Kidney epithelial cell (primary cell): ENCODE measurements around the gene D2HGDH. TPM values are rescaled to one million over a fixed set of nuclear protein-coding genes. Genes with fewer than 3 reads are reported as not detected.

Experiments used
- DNase-seq: peaks from one replicate; pipeline ENCODE4 v3.0.0-alpha.2; 2010; ENCODE audit warnings: low read depth
- H3K27me3 ChIP-seq: 2 replicates; pipeline ENCODE4 v1.6.0; 2011; ENCODE audit warnings: low read length; ENCODE audit not compliant: control insufficient read depth, insufficient read depth
- H3K36me3 ChIP-seq: 2 replicates; pipeline ENCODE4 v1.5.1; 2011; ENCODE audit warnings: low read length; ENCODE audit not compliant: control insufficient read depth, insufficient read depth
- H3K4me3 ChIP-seq: 2 replicates; pipeline ENCODE4 v1.5.1; 2011; ENCODE audit warnings: low read depth, mild to moderate bottlenecking, control low read depth, low read length
- total RNA-seq: library from RNA; depleted of rRNA; stranded (reverse); fragments of >200 nt; gene quantifications from 2 replicates; pipeline ENCODE4 v1.2.3, GENCODE V29; 2015
- TF ChIP-seq, protein P1 (sequence below): IDR thresholded peaks from 2 replicates; pipeline ENCODE4 v1.5.1; 2011; ENCODE audit warnings: mild to moderate bottlenecking, moderate library complexity, low read length, control low read depth, inconsistent platforms; ENCODE audit not compliant: insufficient read depth, poor library complexity, severe bottlenecking

The D2HGDH gene
- total RNA-seq, 1 donor from 2014 or later: 16.5 TPM

DNA sequence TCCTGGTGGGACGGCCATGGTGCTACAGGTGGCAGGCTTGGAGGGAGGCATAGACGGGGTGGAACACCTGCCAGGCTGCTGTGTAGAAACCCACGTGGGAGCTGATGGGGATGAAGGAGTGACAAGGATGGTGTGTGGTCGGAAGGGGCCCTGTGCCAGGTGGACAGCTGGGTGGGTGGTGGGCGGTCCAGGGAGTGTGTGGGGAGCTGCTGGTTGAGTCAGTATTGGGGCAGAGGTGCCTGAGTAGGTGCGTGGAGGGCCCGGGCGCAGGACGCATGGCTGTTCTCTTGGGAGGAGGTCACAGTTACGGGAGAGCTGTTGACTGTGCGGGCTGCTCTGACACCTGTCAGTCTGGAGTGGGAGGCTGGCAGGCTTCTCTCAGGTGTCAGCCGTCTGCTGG, 12.6 kb upstream of the D2HGDH start:
- Histone ChIP-seq H3K36me3 (peaks cover 1% of the 10 kb centered on the region), H3K4me3 (no peak overlapping the region), H3K27me3 (no peaks in the 10 kb centered on the region)
- DNase-seq: no peak
- TF ChIP-seq, protein P1, sequence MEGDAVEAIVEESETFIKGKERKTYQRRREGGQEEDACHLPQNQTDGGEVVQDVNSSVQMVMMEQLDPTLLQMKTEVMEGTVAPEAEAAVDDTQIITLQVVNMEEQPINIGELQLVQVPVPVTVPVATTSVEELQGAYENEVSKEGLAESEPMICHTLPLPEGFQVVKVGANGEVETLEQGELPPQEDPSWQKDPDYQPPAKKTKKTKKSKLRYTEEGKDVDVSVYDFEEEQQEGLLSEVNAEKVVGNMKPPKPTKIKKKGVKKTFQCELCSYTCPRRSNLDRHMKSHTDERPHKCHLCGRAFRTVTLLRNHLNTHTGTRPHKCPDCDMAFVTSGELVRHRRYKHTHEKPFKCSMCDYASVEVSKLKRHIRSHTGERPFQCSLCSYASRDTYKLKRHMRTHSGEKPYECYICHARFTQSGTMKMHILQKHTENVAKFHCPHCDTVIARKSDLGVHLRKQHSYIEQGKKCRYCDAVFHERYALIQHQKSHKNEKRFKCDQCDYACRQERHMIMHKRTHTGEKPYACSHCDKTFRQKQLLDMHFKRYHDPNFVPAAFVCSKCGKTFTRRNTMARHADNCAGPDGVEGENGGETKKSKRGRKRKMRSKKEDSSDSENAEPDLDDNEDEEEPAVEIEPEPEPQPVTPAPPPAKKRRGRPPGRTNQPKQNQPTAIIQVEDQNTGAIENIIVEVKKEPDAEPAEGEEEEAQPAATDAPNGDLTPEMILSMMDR: no peak

DNA sequence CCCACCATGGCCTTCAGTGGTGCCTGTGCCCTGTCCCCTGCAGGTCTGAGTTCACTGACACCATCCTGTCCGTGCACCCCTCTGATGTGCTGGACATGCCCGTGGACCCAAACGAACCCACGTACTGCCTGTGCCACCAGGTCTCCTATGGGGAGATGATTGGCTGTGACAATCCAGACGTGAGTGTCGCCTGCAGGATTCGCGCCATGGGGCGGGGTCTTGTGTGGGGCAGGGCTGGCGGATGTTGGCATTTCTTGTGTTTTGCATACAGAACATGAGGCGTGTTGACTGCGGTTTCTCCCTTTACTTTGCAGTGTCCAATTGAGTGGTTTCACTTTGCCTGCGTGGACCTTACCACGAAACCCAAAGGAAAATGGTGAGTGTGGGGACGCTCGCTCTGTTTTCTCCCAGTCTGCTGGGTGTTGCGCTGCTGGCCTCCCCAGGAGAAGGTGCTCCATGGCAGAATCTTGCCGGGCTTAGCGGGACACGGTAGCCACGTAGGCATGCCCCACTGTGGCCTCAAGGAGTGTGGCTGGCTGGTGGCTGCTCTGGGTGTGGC, 11.5 kb upstream of the D2HGDH start:
- Histone ChIP-seq H3K36me3 (peaks cover 1% of the 10 kb centered on the region), H3K4me3 (no peak overlapping the region), H3K27me3 (no peaks in the 10 kb centered on the region)
- TF ChIP-seq, protein P1: no peak
- no peak for DNase-seq

DNA sequence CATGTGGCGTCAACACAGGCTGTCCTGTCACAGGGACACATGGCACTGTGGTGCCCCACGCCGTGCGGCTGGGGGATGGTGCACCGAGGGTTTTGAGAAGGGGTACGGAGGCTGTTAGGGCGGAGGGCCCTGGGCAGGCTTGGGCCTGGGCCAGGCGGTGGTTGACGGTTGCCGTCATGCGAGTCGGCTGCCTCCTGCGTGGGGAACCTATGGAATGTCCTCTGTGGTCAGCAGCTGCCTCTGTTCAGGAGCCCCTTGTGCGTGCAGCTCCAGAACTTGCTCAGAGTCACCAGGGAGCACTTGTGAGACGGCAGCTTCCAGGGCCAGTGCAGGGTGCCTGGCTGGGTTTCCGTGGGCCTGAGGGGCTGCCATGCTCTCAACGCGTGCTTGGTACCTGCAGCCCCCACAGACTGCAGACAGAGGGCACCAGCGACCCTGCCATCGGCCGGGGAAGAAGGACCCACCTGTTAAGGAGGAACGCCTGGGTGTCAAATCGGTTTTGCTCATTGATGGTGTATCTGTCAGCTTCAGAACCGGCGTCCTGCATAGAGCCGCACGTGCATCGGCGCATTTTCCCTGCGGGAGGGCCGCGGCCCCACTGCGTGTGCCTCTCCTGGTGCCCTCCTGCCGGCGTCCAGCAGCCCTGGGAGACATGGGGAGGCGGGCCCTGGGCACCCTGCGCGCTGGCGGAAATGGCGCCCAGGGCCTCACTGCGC, 10.0 kb upstream of the D2HGDH start:
- DNase-seq: no peak
- TF ChIP-seq, protein P1: no peak
- Histone ChIP-seq H3K27me3 (no peaks in the 10 kb centered on the region), H3K36me3 (peaks cover 1% of the 10 kb centered on the region), H3K4me3 (no peak overlapping the region)

DNA sequence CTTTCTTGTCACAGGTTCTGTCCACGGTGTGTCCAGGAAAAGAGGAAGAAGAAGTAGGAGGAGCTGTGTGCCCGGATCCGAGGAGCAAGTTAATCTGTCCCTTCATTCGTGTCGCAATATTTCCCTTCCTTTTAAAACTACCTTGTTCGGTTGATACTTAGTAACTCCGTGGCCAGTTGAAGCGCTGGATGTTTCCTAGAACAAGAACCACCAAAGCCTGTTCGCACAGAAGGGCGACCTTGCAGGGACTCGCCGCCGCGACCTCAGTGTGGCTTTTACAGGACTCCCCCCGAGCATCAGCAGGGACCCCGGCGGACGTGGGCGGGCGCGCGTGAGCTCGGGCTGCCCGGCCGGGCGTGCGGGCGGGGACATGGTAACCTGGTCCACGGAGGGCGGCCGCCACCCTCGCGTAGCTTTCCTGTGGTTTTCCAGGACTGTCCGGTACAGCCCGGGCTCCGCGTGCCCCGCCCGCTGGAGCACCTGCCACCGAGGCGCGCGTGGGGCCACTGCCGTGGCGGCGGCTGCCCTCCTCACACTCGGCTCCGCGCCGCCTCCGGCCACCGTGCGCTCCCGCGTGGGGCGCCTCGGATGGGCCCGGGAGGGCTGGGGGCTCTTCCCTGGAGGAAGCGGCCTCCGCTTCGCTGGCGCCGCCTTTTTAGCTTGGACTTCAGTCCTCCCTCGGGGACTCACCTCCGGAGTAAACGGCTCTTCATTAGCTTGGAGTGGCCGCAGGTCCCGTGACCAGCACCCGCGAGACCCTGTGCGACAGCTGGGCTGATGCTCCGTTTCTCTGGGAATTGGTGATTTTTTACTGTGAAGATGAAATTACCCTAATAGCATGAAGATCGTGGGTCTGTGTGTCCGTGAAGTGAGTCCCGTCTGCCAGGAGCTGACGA, 9.2 kb upstream of the D2HGDH start:
- peaks cover 1% of the 10 kb centered on the region for H3K36me3 ChIP-seq
- no peak for DNase-seq

DNA sequence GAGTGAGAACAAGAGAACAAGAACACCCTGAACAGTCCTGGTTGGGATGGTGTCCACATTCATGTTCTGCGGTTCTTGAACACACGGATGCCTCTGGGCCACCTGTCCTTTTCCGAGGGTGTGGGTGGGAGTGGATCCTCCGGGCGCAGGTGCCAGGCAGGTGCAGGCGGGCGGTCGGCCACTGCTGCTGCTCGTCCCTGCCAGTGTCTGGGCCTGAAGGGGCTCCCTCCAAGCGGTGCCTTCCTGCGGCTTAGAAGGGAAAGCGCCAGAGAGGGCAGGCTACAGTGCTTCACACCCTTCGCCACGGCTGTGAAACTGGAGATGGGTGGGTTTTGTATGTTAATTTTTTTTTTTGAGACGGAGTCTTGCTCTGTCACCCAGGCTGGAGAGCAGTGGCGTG, 8.0 kb upstream of the D2HGDH start:
- TF ChIP-seq, protein P1: no peak
- Histone ChIP-seq H3K4me3 (no peak overlapping the region), H3K36me3 (peaks cover 1% of the 10 kb centered on the region)

More for the DNA sequence above, 9.2 kb upstream of the D2HGDH start:
- H3K4me3 ChIP-seq: no peak overlapping the region
- TF ChIP-seq, protein P1: no peak
- no peaks in the 10 kb centered on the region for H3K27me3 ChIP-seq

More for the DNA sequence above, 8.0 kb upstream of the D2HGDH start:
- H3K27me3 ChIP-seq: no peaks in the 10 kb centered on the region
- DNase-seq: no peak
